ENCODE data around the gene PIK3R3. TPM values are rescaled to one million over a fixed set of nuclear protein-coding genes. Genes with fewer than 3 reads are reported as not detected.
"Not testable (repeated sequence)": the region's sequence is repeated elsewhere in the genome, so short reads cannot be mapped to it uniquely, and the experiment has no call there.

The PIK3R3 gene
- total and polyA plus RNA-seq, 3 donors from 2014 or later: 40.8 to 56.8 (median 46.1) TPM

DNA sequence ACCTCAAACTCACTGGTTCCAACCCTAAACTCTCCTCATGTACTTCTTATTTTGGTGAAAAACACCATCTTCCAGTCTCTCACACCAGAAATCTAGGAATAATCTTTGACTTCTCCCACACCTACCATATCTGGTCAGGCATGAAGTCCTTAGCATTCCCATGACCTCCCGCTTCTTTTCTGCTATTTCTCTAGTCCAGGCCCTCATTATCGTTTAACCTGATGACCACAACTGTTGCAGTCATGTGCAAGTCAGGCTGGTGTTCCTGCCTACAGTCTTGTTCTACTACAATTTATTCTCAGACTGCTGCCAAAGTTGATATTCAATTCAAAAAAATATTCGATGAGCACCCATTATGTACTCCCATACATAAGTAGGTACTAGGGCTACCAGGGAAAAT, 71.3 kb downstream of the PIK3R3 start:
- no peak for DNase-seq
- Histone ChIP-seq H3K27ac (no peak overlapping the region), H3K27me3 (no peaks in the 10 kb centered on the region), H3K36me3 (ENCODE audit: low read depth, missing control alignments) (no peaks in the 10 kb centered on the region), H3K9me3 (no peaks in the 10 kb centered on the region), H3K4me1 (no peaks in the 10 kb centered on the region), H3K4me3 (no peak overlapping the region)
- TF ChIP-seq POLR2A (IDR thresholded peaks at IDR 0.05): no peak
- TF ChIP-seq, protein P1, sequence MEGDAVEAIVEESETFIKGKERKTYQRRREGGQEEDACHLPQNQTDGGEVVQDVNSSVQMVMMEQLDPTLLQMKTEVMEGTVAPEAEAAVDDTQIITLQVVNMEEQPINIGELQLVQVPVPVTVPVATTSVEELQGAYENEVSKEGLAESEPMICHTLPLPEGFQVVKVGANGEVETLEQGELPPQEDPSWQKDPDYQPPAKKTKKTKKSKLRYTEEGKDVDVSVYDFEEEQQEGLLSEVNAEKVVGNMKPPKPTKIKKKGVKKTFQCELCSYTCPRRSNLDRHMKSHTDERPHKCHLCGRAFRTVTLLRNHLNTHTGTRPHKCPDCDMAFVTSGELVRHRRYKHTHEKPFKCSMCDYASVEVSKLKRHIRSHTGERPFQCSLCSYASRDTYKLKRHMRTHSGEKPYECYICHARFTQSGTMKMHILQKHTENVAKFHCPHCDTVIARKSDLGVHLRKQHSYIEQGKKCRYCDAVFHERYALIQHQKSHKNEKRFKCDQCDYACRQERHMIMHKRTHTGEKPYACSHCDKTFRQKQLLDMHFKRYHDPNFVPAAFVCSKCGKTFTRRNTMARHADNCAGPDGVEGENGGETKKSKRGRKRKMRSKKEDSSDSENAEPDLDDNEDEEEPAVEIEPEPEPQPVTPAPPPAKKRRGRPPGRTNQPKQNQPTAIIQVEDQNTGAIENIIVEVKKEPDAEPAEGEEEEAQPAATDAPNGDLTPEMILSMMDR (IDR thresholded peaks at IDR 0.05): no peak
- intact Hi-C loops (cut with DNase I; ENCODE audit: low total_unique reads): no loop called here
- WGBS, 2 donors: 67 to 76% methylated on average over 3 of the region's 3 CpGs

DNA sequence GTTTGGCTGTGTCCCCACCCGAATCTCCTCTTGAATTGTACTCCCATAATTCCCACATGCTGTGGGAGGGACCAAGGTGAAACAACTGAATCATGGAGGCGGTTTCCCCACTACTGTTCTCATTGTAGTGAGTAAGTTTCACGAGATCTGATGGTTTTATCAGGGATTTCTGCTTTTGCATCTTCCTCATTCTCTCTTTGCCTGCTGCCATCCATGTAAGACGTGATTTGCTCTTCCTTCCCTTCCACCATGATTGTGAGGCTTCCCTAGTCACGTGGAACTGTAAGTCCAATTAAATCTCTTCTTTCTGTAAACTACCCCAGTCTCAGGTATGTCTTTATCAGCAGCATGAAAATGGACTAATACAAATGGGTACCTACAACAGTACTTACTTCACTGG, 73.5 kb downstream of the PIK3R3 start:
- Histone ChIP-seq H3K4me1 (no peaks in the 10 kb centered on the region), H3K27me3 (no peaks in the 10 kb centered on the region), H3K9me3 (no peaks in the 10 kb centered on the region), H3K36me3 (ENCODE audit: low read depth, missing control alignments) (no peaks in the 10 kb centered on the region), H3K4me3 (no peak overlapping the region), H3K27ac (no peak overlapping the region)
- TF ChIP-seq, protein P1 (IDR thresholded peaks at IDR 0.05): no peak
- TF ChIP-seq POLR2A (IDR thresholded peaks at IDR 0.05): no peak
- no peak for DNase-seq
- intact Hi-C loops (cut with DNase I; ENCODE audit: low total_unique reads): no loop called here
- 88 to 96% methylated on average over 5 of the region's 5 CpGs for WGBS, 2 donors

- DNase-seq: no peak
- Histone ChIP-seq H3K36me3 (ENCODE audit: low read depth, missing control alignments) (no peaks in the 10 kb centered on the region), H3K4me1 (no peaks in the 10 kb centered on the region), H3K27ac (no peak overlapping the region), H3K27me3 (no peaks in the 10 kb centered on the region), H3K9me3 (no peaks in the 10 kb centered on the region), H3K4me3 (no peak overlapping the region)
- intact Hi-C loops (cut with DNase I; ENCODE audit: low total_unique reads): no loop called here
- TF ChIP-seq, protein P1 (IDR thresholded peaks at IDR 0.05): no peak
- no peak for TF ChIP-seq POLR2A (IDR thresholded peaks at IDR 0.05)
- WGBS, 2 donors: 97 to 100% methylated on average over 3 of the region's 3 CpGs
Measured at GRCh38 chr1:46057781-46058180, 74.6 kb downstream of the PIK3R3 start.

DNA sequence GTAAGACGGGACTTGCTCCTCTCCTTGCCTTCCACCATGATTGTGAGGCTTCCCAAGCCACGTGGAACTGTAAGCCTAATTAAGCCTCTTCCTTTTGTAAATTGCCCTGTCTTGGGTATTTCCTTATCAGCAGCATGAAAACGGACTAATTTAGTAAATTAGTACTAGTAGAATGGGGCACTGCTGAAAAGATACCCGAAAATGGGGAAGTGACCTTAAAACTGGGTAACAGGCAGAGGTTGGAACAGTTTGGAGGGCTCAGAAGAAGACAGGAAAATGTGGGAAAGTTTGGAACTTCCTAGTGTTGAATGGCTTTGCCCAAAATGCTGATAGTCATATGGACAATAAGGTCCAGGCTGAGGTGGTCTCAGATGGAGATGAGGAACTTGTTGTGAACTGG, 75.2 kb downstream of the PIK3R3 start:
- H3K4me3 ChIP-seq; H3K27ac ChIP-seq; H3K9me3 ChIP-seq; intact Hi-C loops (cut with DNase I; ENCODE audit: low total_unique reads); DNase-seq; H3K36me3 ChIP-seq (ENCODE audit: low read depth, missing control alignments); H3K4me1 ChIP-seq; H3K27me3 ChIP-seq: not testable (repeated sequence)
- 85 to 89% methylated on average over 4 of the region's 4 CpGs for WGBS, 2 donors

DNA sequence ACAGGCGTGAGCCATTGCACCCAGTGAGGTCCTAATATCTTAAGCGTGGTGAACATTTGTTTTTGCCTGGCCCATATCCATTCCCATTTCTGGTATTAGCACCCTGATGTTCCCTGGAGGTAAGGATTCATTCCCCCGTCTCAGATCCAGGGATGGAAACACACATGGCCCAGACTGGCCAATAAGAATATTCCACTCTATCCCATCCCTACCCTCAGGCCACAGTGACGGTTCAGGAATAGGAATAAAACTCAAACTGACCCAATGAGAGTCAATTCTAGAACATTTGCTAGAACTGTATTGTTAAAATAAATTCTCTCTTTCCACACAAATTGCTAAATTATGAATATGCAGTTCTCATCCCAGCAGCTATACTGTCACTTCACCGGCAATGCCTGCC, 76.1 kb downstream of the PIK3R3 start:
- H3K4me3 ChIP-seq: no peak overlapping the region
- no peaks in the 10 kb centered on the region for H3K27me3 ChIP-seq
- no peak for DNase-seq
- intact Hi-C loops (cut with DNase I; ENCODE audit: low total_unique reads): no loop called here
- no peaks in the 10 kb centered on the region for H3K36me3 ChIP-seq (ENCODE audit: low read depth, missing control alignments)
- WGBS, 2 donors: 97 to 98% methylated on average over 5 of the region's 5 CpGs
- TF ChIP-seq, protein P1 (IDR thresholded peaks at IDR 0.05): no peak
- TF ChIP-seq POLR2A (IDR thresholded peaks at IDR 0.05): no peak
- H3K9me3 ChIP-seq: no peaks in the 10 kb centered on the region
- no peaks in the 10 kb centered on the region for H3K4me1 ChIP-seq
- no peak overlapping the region for H3K27ac ChIP-seq
